ENCODE data around the gene CNP.
"Not testable (repeated sequence)": the region's sequence is repeated elsewhere in the genome, so short reads cannot be mapped to it uniquely, and the experiment has no call there.

DNA sequence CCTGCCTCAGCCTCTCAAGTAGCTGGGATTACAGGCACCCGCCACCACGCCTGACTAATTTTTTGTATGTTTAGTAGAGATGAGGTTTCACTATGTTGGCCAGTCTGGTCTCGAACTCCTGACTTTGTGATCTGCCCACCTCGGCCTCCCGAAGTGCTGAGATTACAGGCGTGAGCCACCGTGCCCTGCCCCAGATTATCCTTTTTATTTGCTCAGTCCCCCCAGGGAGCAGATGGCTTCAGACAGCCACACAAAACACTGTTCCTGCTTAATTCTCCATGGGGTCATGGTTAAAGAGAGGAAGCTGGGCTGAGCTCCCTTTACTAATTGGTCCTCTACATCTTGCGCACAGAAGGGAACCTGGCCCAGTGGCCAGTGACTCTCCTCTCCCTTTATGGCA, 54.2 kb downstream of the CNP start:
- TF ChIP-seq EZH2 (IDR thresholded peaks at IDR 0.05); CTCF (IDR thresholded peaks at IDR 0.05 in 2 of 3, conservative IDR thresholded peaks at IDR 0.05 in 1 of 3; ENCODE audit: borderline replicate concordance in 1 of 3, insufficient read depth in 1 of 3, low read depth in 2 of 3, low read length in 2 of 3); SP1 (IDR thresholded peaks at IDR 0.05; ENCODE audit: low read depth); CEBPB (IDR thresholded peaks at IDR 0.05; ENCODE audit: low read depth); RAD21 (IDR thresholded peaks at IDR 0.05; ENCODE audit: low read depth); POLR2A (IDR thresholded peaks at IDR 0.05; ENCODE audit: borderline replicate concordance, extremely low read depth, insufficient read depth, insufficient read length); POLR2AphosphoS5 (IDR thresholded peaks at IDR 0.05; ENCODE audit: low read depth, low read length); ELF1 (IDR thresholded peaks at IDR 0.05; ENCODE audit: borderline replicate concordance, low read depth); MAX (IDR thresholded peaks at IDR 0.05); TCF7L2 (IDR thresholded peaks at IDR 0.05; ENCODE audit: borderline replicate concordance, extremely low read depth, insufficient read depth, insufficient read length): not testable (repeated sequence)
- TF ChIP-seq, protein P1, sequence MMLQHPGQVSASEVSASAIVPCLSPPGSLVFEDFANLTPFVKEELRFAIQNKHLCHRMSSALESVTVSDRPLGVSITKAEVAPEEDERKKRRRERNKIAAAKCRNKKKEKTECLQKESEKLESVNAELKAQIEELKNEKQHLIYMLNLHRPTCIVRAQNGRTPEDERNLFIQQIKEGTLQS (IDR thresholded peaks at IDR 0.05), result not testable (repeated sequence)
